Medulla oblongata (tissue), 1 donor: ENCODE results near the gene ICE2.

ENCODE experiments used
- DNase-seq: peaks from one replicate; pipeline ENCODE4 v3.0.0-alpha.2; 2015; ENCODE audit errors: extremely low spot score

ICE2 gene

DNA sequence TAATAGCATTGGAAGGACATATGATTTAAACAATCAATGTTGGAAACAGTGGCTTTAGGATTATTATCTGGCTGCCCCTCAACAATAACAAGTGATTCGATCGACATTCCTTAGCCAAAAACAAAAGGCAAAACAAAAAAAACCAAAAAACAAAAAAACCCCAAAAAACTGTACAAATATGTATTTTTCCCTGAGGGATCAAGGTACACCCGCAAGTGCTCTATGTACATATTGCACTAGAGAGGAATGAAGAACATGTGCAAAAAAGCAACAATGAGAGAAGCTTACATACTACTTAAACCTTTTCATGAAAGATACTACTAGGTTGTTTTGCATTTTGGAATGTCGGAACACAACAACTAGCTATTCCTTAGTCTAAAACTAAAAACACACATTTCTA, 14.2 kb upstream of the ICE2 start:
- no peak for DNase-seq

DNA sequence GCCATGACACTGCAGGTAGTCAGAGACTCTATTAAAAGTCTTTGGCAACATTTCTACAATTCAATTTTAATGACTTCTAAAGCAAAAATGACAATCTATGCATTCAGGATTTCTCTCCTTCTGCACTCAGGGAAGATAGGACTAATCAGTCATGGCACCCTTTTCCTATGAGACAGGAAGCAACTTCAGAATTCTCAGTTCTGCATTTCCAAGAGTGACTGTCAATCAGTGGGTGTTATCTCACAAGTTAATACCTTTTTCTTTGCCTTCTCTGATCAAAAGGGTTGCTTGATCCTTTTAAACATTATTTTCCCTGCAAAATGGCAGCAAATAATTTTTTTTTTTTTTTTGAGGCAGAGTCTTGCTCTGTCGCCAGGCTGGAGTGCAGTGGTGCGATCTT, 7.8 kb upstream of the ICE2 start:
- no peak for DNase-seq

DNA sequence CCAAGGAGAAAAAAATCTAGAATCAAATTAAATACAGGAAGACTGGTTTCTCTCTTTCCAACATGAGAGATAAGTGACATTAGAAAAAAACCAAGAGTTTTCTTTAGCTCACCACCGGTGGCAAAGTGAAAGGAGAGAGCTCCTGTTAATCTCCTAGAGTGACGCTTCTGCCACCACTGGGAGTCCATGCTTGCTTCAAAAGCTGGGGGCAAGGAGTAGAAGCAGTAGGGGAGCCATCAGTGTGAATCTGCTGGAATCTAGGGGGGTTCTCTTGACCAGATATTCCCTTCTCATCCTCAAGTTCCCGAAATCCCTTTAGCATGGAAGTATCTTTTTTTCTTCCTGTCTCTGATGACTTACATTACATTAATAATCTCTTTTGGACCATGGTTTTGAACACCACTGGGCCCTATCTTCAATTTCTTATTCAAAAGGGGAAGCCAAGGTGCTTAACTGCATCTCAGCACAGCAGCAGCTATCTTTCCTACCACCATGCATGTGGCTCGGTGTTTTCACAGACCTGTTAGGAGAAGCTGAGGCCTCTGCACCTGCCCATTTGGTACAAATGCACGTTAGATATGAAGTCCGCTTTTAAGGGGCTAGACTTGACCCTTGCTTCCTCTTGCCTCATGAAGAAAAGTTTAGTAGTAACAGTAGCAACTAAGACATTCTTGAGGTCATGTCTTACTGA, 6.6 kb upstream of the ICE2 start:
- DNase-seq, result no peak

DNA sequence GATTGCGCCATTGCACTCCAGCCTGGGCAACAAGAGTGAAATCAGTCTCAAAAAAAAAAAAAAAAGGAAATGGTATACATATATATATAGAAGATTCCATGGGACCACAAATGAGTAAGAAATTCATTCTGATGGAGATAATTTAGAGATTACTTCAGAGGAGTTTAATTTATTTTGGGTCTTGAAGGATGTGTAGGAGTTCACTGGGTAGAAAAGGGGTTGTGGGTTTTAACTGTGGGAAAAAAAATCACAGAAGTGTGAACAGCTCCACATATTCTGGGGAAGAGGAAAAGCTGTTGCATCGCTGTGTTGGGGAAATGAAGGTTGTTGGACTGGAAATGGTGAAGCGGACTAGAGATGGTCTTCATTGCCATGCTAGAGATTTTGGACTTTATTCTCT, 4.1 kb upstream of the ICE2 start:
- DNase-seq, result no peak

DNA sequence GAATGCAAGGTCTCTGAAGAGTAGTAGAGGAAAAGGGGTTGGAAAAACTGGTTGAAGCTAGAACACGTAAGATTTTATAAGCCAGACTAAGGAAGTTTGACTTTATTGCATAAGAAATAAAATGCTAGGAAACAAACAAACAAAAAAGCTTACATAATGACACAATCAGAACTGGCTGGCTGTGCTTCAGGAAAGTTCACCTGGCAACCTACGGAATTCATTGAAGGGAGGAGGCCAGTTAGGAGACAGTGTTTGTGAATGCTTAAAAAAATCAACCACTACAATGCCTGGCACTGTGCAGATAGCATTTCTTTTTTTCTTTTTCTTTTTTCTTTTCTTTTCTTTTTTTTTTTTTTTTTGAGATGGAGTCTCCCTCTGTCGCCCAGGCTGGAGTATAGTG, 1.9 kb upstream of the ICE2 start:
- DNase-seq, result no peak

DNA sequence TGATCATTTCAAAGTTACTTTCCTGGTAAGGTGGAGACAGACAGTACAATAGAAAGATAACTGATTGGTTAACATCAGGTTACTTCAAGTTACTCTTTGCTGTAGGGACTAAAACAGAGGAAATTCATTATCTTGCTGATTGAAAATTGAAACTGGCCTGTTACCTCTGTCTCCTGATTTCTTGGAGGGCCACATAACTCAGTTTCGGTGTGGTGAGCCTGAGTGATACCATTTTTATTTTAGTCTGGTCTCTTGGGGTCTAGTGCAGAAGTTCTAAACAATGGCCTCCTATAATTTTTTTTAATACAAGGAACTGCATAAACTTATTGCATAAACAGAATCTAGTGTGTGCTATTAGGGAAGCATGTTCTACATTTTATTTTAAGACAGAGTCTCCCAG, 1.2 kb upstream of the ICE2 start:
- no peak for DNase-seq

DNA sequence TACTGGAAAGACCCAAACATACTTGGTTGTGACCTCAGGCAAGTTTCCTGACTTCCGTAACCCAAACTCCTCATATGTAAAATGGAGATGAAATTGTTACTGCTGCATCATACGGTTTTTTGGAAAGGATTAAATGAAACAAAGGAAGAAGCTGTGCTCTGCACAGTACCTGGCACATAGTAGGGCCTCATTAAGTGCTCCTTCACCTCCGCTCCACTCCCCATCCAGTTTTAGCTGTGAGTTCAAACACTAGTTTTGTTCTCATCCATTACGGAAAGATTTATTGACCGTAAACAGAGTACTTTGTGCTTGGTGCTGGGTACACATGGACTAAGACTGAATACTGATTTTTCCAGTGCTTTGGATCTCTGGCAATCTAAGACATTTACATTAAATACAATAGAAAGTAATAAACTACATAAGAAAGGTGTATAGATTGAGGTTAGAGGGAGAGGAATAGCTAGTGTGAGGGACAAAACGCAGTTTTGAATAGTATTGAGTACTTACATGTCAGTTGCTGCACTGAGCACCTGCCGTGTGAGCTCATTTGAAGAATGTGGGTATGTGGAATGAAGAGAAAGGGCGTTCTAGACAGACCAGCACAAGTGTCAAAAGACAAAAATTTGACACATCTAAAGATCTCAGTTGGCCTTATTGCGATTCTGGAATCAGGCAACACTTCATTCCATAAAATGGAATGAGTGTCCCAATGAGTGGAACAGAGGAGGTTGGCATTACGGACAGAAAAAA, 594 bp upstream of the ICE2 start:
- DNase-seq, result peak; percentile 18

DNA sequence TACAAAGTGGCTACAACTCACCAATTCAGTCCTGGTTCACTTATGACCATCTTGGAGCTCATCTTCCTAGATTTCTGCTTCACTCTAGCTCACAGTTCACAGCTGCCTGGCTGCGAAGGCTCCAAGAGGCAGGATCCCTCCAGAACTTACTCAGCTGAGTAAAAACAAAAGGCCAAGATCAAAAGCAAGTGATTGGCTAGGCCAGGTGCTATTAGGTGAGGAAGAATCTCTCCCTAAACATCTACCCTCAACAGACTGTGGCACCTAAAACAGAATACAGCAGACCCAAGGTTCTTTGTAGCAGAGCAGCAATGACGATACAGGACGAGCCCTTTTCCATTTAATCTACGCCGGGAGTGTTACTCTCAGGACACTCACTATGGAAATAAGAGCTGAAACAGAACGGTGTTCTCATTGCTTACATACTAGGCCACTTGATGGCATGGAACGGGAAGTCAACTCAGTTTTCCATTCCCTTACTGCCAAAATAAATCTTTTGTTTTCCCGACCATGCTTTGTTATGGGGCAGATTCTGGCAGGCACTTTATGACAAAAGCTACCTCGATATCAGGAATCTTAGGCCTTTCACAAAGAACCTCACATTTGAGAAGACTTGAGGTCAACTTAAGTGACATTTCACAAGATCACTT, 901 bp downstream of the ICE2 start:
- DNase-seq, result peak; percentile 38

DNA sequence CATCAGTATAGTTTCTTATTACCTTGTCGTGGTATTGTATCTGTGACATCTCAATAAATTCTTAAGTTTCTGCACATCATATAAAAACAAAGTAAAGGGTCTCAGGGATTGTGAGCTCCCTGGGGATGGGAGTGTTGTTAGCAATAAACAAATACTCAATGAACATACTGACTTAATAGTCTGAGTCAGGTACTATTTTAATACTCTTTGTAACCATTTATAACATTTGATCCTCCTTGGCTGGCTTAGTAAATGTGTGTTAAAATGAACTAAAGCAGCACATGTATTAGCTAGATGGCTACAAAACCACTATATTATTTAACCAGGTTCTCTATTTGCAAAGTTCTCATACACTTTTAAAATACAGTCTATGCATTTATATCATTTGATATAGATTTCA, 1.8 kb downstream of the ICE2 start:
- DNase-seq, result no peak

DNA sequence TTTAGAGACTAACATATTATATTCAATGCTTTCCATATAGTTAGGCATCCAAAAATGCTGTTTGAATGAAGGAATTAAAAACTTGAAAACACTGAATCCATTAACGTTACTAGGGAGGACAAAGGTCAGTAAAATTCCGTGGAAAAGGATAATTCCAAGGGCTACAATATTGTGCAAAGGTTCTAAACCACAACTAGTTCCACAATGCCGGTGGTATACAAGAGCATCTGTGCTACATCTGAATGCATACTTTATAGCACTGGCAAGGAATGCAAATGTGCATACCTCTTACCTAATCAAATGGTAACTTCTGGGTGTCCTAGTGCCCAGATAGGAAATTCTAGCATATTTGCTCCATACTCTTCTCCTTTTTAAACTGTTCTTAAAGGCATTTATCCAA, 2.2 kb downstream of the ICE2 start:
- no peak for DNase-seq

DNA sequence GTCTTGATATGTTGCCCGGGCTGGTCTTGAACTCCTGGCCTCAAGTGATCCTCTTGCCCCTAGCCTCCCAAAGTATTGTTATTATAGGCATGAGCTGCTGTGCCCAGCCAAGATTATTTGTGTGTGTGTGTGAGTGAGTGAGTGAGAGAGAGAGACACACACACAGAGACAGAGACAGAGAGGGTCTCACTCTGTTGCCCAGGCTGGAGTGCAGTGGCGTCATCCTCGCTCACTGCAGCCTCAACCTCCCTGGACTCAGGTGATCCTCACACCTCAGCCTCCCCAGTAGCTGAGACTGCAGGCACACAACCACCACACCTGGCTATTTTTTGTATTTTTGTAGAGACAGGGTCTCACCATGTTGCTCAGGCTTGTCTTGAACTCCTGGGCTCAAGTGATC, 5.8 kb downstream of the ICE2 start:
- DNase-seq, result no peak

DNA sequence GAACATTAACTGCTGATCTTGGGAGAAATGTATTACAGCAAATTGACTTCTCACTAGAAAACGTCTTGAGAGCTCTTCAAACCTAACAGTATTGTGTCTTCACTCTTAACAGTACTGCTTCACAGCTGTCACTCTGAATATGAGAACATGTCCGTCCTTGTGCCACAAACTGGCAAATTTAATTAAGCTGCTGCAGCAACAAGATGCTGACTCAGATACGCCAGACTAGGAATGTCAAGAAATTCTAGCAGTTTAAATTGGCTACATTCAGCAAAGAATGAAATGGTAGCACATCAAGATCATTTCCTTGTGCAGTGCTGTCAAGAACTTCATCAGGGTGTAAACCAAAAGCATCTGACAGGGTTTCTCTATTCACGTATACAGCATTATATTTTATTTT, 7.6 kb downstream of the ICE2 start:
- DNase-seq, result no peak

DNA sequence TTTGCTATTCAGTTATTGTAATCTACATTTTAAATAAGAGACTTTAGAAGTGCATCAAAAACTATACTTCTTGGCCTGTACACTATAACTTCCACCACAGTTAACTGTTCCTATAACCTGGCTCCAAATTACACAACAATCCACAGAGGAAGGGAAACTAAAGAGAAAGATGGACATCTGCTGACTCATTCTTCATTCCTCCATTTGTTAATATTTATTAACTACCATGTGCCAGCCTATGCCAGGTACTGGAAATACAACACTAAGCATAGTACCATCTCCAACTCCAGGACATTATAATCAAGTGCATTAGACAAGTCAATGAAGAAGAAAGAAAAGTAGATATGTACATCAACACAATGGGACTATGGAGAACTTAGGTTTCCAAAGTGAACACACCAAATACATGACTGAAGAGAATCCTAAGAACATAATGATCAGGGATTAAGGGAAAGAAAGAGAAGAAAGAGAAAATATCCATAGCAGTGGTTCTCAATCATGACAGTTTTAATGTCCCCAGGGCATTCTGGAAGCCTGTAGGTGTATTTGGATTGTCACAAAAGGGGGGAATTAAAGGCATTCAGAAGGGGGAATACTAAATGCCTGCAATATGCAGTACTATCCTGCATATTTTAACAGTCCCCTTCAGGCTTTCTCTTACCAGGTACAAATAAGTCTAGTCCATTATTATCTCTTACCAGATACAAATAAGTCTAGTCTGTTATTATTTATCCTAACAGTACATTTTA, 8.9 kb downstream of the ICE2 start:
- DNase-seq, result no peak

DNA sequence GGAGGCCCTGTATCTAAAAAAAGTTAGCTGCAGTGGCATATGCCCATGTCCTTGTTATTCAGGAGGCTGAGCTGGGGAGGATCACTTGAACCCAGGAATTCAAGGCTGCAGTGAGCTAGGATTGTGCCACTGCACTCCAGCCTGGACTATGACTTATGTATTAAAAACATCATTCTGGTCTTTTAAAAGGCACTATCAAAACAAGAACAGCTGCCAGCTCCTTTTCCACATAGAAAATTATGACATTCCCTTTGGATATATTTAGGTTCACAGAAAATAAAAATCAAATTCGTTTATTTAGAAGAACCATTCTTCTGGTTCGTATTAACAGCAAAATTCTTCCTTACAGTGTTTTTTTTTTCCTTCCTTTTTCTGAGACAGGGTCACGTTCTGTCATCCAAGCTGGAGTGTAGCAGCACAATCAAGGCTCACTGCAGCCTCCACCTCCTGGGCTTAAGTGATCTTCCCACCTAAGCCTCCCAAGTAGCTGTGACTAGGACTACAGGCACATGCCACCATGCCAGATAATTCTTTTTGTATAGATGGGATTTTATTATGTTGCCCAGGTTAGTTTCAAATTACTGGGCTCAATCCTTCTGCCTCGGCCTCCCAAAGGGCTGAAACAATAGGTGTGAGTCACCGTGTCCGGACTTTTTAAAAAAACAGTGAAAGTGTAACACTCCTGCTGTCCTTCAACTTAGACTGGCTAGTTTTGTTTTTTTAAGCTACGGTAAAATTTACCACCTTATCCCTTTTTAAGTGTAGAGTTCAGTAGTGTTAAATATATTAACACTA, 13.9 kb downstream of the ICE2 start:
- DNase-seq, result no peak

DNA sequence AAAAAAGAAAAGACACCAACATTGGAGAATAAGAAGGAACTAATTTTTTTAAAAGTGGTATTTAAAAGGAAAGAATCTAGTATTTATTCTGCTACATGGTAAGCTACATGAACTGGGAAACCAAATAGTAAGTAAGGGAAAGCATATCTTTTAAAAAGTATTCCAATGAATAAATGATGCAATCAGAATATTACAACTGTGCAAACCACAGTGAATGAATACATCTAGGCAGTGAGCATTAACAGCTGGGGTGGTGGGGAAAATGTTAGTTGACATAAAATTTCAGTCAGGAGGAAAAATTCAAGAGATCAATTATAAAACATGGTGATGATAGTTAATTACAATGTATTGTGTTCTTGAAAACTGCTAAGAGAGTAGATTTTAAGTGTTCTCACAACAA, 16.9 kb downstream of the ICE2 start:
- no peak for DNase-seq

DNA sequence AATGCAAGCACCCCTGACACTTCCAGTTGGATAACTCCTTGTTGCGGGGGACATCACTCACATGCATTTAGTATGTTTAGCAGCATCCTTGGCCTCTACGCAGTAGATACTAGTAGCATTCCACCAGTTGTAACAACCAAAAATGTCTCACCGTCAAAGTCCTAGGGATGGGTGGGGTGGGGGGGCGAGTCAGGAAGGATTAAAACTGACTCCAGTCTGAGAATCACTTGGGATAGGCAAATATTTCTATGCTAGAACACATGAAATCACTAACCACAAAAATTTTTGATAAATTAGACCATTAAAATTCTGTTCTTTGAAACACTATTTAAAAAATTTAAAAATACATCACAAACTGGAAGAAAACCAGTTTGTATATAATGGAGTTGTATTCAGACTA, 18.0 kb downstream of the ICE2 start:
- no peak for DNase-seq

DNA sequence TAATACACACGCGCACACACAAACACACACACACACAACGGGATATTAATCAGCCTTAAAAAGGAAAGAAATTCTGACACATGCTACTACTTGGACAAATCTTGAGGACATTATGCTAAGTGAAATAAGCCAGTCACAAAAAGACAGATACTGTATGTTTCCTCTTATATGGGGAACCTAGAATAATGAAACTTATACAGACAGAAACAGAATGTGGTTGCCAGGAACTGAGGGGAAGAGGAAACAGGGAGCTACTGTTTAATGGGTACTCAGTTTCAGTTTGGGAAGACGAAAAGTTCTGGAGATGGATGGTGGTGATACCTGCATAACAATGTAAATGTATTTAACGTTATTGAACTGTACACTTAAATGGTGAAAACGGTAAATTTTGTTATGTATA, 20.2 kb downstream of the ICE2 start:
- DNase-seq, result peak; percentile 33

DNA sequence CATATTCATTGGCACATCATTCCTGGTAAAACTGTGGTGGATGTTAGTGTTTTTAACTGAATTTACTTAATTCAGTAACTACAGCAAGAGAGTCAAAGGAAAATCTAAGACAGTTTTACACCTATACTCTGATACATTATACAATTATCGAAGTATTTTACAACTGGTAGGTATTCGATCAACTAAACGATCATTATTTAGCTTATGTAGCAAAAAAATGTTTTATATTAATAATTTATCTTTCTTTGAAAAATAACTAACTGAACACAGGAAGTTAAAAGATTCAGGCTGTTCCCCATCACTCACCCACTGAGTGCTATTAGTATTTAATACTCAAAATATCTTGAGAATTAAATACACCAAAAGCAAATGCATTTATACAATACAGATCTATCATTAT, 21.0 kb downstream of the ICE2 start:
- DNase-seq, result no peak

DNA sequence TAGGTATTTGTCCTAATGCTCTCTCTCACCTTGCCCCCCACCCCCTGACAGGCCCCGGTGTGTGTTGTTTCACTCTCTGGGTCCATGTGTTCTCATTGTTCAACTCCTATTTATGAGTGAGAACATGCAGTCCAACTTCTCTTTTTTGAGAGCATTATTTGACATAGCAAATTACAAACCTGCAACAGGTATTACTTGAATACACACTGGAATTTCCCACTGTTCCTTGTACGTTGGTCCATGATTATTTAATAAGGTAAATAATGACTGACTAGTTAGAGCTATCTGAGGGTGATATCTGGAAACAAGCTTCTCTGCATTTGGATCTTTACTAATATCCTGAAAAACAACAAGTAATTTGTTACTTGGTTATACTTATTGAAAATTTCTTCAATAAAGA, 24.1 kb downstream of the ICE2 start:
- DNase-seq, result no peak

DNA sequence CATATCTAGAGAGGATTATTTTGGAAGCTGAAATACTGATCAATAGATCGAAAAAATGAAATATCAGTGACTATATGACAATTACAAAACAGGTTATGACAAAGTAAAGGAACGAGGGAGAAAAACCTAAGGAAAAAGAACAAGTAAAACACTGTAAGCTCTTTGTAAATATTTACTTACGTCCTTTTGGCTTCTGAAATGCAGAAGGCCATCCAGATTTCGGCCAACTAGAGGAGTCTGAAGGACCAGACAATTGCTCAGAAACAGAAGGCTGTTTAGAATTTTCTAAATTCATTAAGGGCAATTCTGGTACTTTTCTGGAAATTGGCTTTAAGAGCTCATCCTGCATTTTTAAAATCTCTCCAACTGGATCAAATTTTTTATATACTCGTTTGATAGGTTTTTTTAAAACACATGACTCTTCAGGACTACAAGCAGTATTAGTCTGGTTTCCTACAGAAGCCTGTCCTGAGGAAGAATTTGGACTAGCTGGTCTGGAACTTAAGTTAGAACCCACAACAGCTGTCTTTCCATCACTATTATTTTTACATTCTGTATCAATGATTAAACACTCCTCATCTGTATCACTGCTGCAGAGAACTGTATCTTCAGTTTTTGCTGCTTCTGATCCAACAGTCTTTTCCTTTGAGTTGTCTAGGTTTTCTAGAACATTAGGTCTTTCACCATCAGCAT, 30.1 kb downstream of the ICE2 start:
- DNase-seq, result no peak

DNA sequence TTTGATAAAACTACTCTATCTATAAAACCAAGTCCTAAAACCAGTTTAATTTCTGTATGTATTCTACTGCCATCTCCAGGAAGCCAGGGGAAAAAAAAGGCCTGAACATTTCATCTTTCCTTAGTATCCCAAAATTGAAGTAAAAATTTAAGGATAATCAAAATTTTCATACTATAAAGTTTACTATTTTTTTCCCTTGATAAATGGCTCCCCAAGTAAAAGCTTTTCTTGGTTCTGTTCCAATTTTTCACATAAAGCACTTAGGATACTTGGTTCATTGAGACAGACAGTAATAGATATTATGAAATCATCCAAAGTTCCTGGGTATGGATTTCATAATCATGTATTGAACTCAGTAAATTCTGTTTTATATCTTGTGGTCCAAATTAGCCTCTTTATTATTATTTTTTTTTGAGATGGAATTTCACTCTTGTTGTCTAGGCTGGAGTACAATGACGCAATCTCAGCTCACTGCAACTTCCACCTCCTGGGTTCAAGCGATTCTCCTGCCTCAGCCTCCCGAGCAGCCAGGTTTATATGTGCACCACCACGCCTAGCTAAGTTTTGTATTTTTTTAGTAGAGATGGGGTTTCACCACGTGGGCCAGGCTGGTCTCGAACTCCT, 34.5 kb downstream of the ICE2 start:
- peak; percentile 13 for DNase-seq
